ENCODE data around the gene IL18R1. TPM values are rescaled to one million over a fixed set of nuclear protein-coding genes. Genes with fewer than 3 reads are reported as not detected.

The IL18R1 gene
- total RNA-seq, 1 experiment from 2014 or later, result not detected

GRCh38 chr2:102368461-102369109, 13.0 kb downstream of the IL18R1 start:
- no peaks in the 10 kb centered on the region for H3K36me3 ChIP-seq (ENCODE audit: insufficient read depth, low read length)
- no peaks in the 10 kb centered on the region for H3K27me3 ChIP-seq (ENCODE audit: low read length)
- H3K9me2 ChIP-seq (replicated peaks; ENCODE audit: insufficient read depth, low read length), result no peaks in the 10 kb centered on the region
- H3K4me2 ChIP-seq (ENCODE audit: low read depth, low read length, poor library complexity, severe bottlenecking), result no peak overlapping the region
- H3K9ac ChIP-seq (ENCODE audit: low read length), result no peak overlapping the region
- H2AFZ ChIP-seq (ENCODE audit: low read length), result no peak overlapping the region
- no peak overlapping the region for H3K27ac ChIP-seq (ENCODE audit: low read length)
- H3K79me2 ChIP-seq (ENCODE audit: low read length), result no peaks in the 10 kb centered on the region
- H3K4me3 ChIP-seq (ENCODE audit: low read length), result no peak overlapping the region
- no peak for DNase-seq
- H3K9me3 ChIP-seq (ENCODE audit: low read length), result no peaks in the 10 kb centered on the region
- H3K4me1 ChIP-seq (ENCODE audit: low read length), result no peaks in the 10 kb centered on the region
- no peaks in the 10 kb centered on the region for H4K20me1 ChIP-seq (ENCODE audit: insufficient read depth, low read depth, low read length)

DNA sequence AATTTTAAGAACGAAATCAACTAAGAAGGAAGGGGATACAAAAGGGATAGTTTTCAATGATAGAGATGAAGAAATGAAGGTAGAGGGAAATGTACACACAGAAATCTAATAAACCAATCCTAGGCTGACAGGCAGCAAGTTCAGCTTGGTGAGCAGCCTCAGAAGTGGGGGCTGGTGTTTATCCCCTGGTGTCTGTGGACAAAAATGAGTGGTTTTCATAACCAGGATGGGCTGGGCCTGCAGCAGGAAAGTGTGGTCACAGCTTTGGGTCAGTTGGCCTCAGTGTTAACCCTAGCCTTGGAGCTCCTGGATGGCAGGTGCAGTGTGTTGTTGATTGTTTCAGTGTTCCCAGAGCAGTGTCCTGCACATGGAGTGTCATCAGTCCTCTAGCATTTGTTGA, 14.3 kb downstream of the IL18R1 start:
- no peaks in the 10 kb centered on the region for H3K9me2 ChIP-seq (replicated peaks; ENCODE audit: insufficient read depth, low read length)
- no peak overlapping the region for H3K4me2 ChIP-seq (ENCODE audit: low read depth, low read length, poor library complexity, severe bottlenecking)
- H3K9me3 ChIP-seq (ENCODE audit: low read length), result no peaks in the 10 kb centered on the region
- H3K9ac ChIP-seq (ENCODE audit: low read length), result no peak overlapping the region
- H2AFZ ChIP-seq (ENCODE audit: low read length), result no peak overlapping the region
- no peak for DNase-seq
- no peaks in the 10 kb centered on the region for H3K79me2 ChIP-seq (ENCODE audit: low read length)
- no peaks in the 10 kb centered on the region for H3K27me3 ChIP-seq (ENCODE audit: low read length)
- no peaks in the 10 kb centered on the region for H4K20me1 ChIP-seq (ENCODE audit: insufficient read depth, low read depth, low read length)
- no peaks in the 10 kb centered on the region for H3K4me1 ChIP-seq (ENCODE audit: low read length)
- no peaks in the 10 kb centered on the region for H3K36me3 ChIP-seq (ENCODE audit: insufficient read depth, low read length)
- no peak overlapping the region for H3K4me3 ChIP-seq (ENCODE audit: low read length)
- H3K27ac ChIP-seq (ENCODE audit: low read length), result no peak overlapping the region

- Histone ChIP-seq H3K4me1 (ENCODE audit: low read length) (no peaks in the 10 kb centered on the region), H3K79me2 (ENCODE audit: low read length) (no peaks in the 10 kb centered on the region), H3K4me2 (ENCODE audit: low read depth, low read length, poor library complexity, severe bottlenecking) (no peak overlapping the region), H3K27me3 (ENCODE audit: low read length) (no peaks in the 10 kb centered on the region), H3K9me2 (replicated peaks; ENCODE audit: insufficient read depth, low read length) (no peaks in the 10 kb centered on the region), H3K4me3 (ENCODE audit: low read length) (no peak overlapping the region), H2AFZ (ENCODE audit: low read length) (no peak overlapping the region), H3K9ac (ENCODE audit: low read length) (no peak overlapping the region), H3K36me3 (ENCODE audit: insufficient read depth, low read length) (no peaks in the 10 kb centered on the region), H4K20me1 (ENCODE audit: insufficient read depth, low read depth, low read length) (0 out of 2 replicates have a peak, but pooled peaks cover 3% of the 10 kb centered on the region), H3K27ac (ENCODE audit: low read length) (no peak overlapping the region), H3K9me3 (ENCODE audit: low read length) (no peaks in the 10 kb centered on the region)
- DNase-seq, result no peak
Observed at GRCh38 chr2:102376052-102376591, 20.5 kb downstream of the IL18R1 start.

DNA sequence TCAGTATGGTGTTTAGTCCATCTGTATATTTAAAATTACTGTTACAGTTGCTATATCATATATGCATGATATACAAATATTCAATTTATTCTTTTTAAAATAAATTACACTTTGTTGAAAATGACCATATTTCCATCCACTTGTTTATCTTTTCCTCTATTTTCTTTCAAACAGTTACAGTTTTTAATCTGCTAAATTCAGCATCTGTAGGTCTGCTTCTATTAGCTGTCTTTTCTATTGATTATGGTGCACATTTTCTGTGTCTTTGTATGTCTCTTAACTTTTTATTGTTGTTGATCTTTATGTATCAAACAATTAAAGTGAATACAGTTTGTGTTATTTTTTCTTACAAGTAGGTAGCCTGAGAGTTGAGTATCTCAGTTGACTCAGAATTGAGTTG, 28.1 kb downstream of the IL18R1 start:
- no peak overlapping the region for H3K4me3 ChIP-seq (ENCODE audit: low read length)
- no peak overlapping the region for H3K27ac ChIP-seq (ENCODE audit: low read length)
- no peak for DNase-seq
- H3K36me3 ChIP-seq (ENCODE audit: insufficient read depth, low read length), result 0 out of 2 replicates have a peak, but pooled peaks cover 3% of the 10 kb centered on the region
- no peaks in the 10 kb centered on the region for H3K4me1 ChIP-seq (ENCODE audit: low read length)
- 0 out of 2 replicates have a peak, but pooled peaks cover under 1% of the 10 kb centered on the region for H4K20me1 ChIP-seq (ENCODE audit: insufficient read depth, low read depth, low read length)
- H2AFZ ChIP-seq (ENCODE audit: low read length), result no peak overlapping the region
- no peak overlapping the region for H3K9ac ChIP-seq (ENCODE audit: low read length)
- H3K4me2 ChIP-seq (ENCODE audit: low read depth, low read length, poor library complexity, severe bottlenecking), result no peak overlapping the region
- H3K79me2 ChIP-seq (ENCODE audit: low read length), result no peaks in the 10 kb centered on the region
- peaks cover 10% of the 10 kb centered on the region; the same call in 1 of the 2 replicates for H3K9me3 ChIP-seq (ENCODE audit: low read length)
- H3K27me3 ChIP-seq (ENCODE audit: low read length), result no peaks in the 10 kb centered on the region
- H3K9me2 ChIP-seq (replicated peaks; ENCODE audit: insufficient read depth, low read length), result no peaks in the 10 kb centered on the region

DNA sequence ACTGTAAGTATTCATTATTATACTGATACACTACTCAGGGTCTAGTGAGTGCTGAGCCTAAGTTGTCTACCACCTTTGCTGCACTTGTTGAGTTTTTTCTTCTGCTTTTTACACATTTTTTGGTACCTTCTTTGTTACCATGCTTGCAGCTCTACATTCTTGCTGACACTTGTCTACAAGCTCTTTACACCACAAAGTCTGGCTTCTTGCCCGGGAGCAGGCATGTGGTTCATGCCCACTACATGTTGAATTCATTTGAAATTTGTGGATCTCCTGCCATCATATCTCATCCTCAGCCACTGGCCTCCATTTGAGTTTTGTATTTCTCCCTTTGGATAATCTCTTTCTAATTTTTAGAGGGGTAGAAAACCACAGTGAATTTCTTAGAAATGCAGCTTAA, 29.9 kb downstream of the IL18R1 start:
- no peak for DNase-seq
- Histone ChIP-seq H3K9ac (ENCODE audit: low read length) (no peak overlapping the region), H3K27ac (ENCODE audit: low read length) (no peak overlapping the region), H2AFZ (ENCODE audit: low read length) (no peak overlapping the region), H3K27me3 (ENCODE audit: low read length) (no peaks in the 10 kb centered on the region), H3K79me2 (ENCODE audit: low read length) (no peaks in the 10 kb centered on the region), H4K20me1 (ENCODE audit: insufficient read depth, low read depth, low read length) (no peaks in the 10 kb centered on the region), H3K4me2 (ENCODE audit: low read depth, low read length, poor library complexity, severe bottlenecking) (no peak overlapping the region), H3K4me3 (ENCODE audit: low read length) (no peak overlapping the region), H3K4me1 (ENCODE audit: low read length) (no peaks in the 10 kb centered on the region), H3K9me3 (ENCODE audit: low read length) (peaks cover 10% of the 10 kb centered on the region; the same call in 1 of the 2 replicates), H3K36me3 (ENCODE audit: insufficient read depth, low read length) (0 out of 2 replicates have a peak, but pooled peaks cover 3% of the 10 kb centered on the region), H3K9me2 (replicated peaks; ENCODE audit: insufficient read depth, low read length) (no peaks in the 10 kb centered on the region)

DNA sequence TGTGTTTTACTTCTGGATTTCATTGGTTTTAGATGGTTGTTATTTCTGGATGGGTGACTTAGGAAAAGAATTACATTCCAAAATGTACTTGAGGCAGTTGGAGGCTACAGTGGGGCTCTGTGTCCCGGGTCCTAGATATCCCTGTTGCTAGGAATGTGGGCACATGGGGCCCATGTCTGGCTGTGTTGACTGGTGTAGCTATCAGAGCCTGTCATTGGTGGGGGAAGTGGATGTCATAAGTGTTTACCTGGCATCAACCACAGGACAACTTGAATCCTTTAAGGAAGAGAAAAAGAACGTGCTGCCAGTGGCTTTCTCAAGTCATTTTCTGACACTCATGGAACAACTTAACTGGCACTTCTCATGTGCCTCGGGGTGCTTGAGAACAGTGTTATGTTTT, 30.4 kb downstream of the IL18R1 start:
- Histone ChIP-seq H3K9ac (ENCODE audit: low read length) (no peak overlapping the region), H3K4me1 (ENCODE audit: low read length) (no peaks in the 10 kb centered on the region), H4K20me1 (ENCODE audit: insufficient read depth, low read depth, low read length) (no peaks in the 10 kb centered on the region), H3K27ac (ENCODE audit: low read length) (no peak overlapping the region), H3K27me3 (ENCODE audit: low read length) (no peaks in the 10 kb centered on the region), H3K79me2 (ENCODE audit: low read length) (no peaks in the 10 kb centered on the region), H3K36me3 (ENCODE audit: insufficient read depth, low read length) (0 out of 2 replicates have a peak, but pooled peaks cover 3% of the 10 kb centered on the region), H3K9me2 (replicated peaks; ENCODE audit: insufficient read depth, low read length) (no peaks in the 10 kb centered on the region), H3K4me2 (ENCODE audit: low read depth, low read length, poor library complexity, severe bottlenecking) (no peak overlapping the region), H3K4me3 (ENCODE audit: low read length) (no peak overlapping the region), H2AFZ (ENCODE audit: low read length) (no peak overlapping the region), H3K9me3 (ENCODE audit: low read length) (peaks cover 10% of the 10 kb centered on the region; the same call in 1 of the 2 replicates)
- DNase-seq, result no peak

DNA sequence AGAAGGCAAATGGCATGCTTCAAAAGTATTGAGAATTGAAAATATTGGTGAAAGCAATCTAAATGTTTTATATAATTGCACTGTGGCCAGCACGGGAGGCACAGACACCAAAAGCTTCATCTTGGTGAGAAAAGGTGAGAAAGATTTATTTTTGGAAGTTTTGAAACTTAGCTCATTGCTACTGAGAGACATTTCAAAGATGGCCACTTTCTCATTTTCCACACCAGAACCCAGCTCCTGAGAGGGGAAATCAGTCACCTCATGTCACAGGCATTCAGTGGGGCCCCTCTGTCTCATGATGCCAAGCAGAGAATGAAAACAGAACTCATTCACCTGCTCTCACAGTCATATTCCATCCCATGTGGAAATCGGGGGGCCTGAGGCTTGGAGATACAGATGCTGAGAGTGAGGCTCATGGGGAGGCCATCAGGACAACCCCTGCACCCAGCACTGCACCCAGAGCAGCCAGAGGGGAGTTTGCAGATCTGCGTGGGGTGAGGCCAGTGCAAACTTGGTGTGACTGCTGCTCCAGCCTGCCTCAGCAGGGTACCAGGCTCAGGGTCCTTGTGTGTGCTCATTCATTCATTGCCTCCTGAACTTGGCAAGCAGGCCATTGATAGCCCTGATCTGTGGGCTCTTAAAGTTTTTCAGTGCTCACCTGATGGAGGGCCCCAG, 31.4 kb downstream of the IL18R1 start:
- H3K4me1 ChIP-seq (ENCODE audit: low read length), result no peaks in the 10 kb centered on the region
- no peak overlapping the region for H3K4me3 ChIP-seq (ENCODE audit: low read length)
- no peaks in the 10 kb centered on the region for H3K79me2 ChIP-seq (ENCODE audit: low read length)
- H3K9me3 ChIP-seq (ENCODE audit: low read length), result peaks cover 10% of the 10 kb centered on the region; the same call in 1 of the 2 replicates
- 0 out of 2 replicates have a peak, but pooled peaks cover 3% of the 10 kb centered on the region for H3K36me3 ChIP-seq (ENCODE audit: insufficient read depth, low read length)
- no peaks in the 10 kb centered on the region for H4K20me1 ChIP-seq (ENCODE audit: insufficient read depth, low read depth, low read length)
- no peaks in the 10 kb centered on the region for H3K27me3 ChIP-seq (ENCODE audit: low read length)
- no peak overlapping the region for H3K4me2 ChIP-seq (ENCODE audit: low read depth, low read length, poor library complexity, severe bottlenecking)
- no peak for DNase-seq
- no peak overlapping the region for H3K9ac ChIP-seq (ENCODE audit: low read length)
- no peak overlapping the region for H3K27ac ChIP-seq (ENCODE audit: low read length)
- H3K9me2 ChIP-seq (replicated peaks; ENCODE audit: insufficient read depth, low read length), result no peaks in the 10 kb centered on the region
- no peak overlapping the region for H2AFZ ChIP-seq (ENCODE audit: low read length)

DNA sequence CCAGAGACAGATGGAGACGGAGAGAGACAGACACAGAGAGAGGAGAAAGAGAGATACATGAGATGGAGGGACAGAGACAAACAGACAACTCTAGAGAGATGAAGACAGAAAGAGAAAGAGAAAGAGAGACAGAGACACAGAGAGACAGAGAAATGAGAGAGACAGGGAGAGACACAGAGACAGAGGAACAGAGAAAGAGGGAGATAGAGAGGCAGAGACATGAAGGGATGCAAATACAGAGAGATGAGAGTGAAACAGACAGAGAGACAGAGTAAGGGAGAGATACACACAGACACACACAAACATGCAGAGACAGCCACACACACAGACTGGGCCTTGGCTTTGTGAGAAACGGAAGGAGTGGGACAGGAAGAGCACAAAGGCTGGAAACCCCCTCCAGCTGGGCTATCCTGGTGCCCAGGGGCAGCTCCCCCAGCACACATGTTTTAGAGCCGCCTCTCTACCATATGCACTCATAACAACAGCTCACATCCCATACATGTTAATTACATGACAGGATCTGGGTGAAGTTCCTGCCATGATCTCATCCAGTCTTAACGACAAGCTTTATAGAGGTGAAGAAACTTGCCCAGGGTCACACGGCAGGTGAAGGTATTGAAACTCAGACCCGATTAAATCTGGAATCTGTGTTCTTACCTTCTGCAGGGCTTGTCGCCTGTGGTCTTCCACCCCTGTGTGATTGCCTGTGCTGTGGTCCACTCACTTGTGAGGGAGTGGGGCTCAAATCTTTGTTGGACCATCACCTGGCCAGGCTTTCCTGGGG, 32.4 kb downstream of the IL18R1 start:
- DNase-seq, result no peak
- no peak overlapping the region for H3K4me3 ChIP-seq (ENCODE audit: low read length)
- no peak overlapping the region for H3K4me2 ChIP-seq (ENCODE audit: low read depth, low read length, poor library complexity, severe bottlenecking)
- no peaks in the 10 kb centered on the region for H4K20me1 ChIP-seq (ENCODE audit: insufficient read depth, low read depth, low read length)
- H3K4me1 ChIP-seq (ENCODE audit: low read length), result no peaks in the 10 kb centered on the region
- H3K9me3 ChIP-seq (ENCODE audit: low read length), result peaks cover 10% of the 10 kb centered on the region; the same call in 1 of the 2 replicates
- H2AFZ ChIP-seq (ENCODE audit: low read length), result no peak overlapping the region
- no peaks in the 10 kb centered on the region for H3K79me2 ChIP-seq (ENCODE audit: low read length)
- H3K9ac ChIP-seq (ENCODE audit: low read length), result no peak overlapping the region
- no peak overlapping the region for H3K27ac ChIP-seq (ENCODE audit: low read length)
- no peaks in the 10 kb centered on the region for H3K27me3 ChIP-seq (ENCODE audit: low read length)
- no peaks in the 10 kb centered on the region for H3K9me2 ChIP-seq (replicated peaks; ENCODE audit: insufficient read depth, low read length)
- 0 out of 2 replicates have a peak, but pooled peaks cover 3% of the 10 kb centered on the region for H3K36me3 ChIP-seq (ENCODE audit: insufficient read depth, low read length)
